GM21529 (cell line): ENCODE measurements around the gene CCDC27.

Experiments used
- ATAC-seq: cut with Tn5 transposase; IDR thresholded peaks from one replicate; pipeline ENCODE4 v1.9.1; 2021; ENCODE audit not compliant: unreplicated experiment

Gene CCDC27

DNA sequence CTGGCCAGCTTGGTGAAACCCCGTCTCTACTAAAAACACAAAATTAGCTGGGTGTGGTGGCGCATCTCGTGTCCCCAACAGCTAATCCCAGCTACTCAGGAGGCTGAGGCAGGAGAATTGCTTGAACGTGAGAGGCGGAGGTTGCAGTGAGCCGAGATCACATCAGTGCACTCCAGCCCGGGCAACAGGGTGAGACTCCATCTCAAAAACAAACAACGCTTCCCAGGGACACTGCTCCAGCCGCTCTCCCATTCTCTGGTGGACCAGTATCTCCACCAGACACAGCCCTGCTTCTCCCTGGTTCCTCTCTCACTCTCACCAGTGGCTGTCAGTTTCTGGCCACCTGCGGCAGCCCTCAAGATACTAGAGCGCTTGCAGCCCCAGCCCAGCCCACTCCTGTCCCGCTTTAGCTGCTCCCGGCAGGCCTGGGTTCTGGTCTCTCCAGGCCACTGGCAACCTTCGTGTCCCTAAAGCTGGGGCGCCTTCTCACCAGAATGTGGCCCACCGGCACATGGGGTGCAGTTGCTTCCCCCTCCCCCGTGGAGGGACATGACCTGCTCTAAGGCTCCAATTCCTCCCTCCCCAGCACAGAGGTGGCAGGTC, 65.0 kb downstream of the CCDC27 start:
- no peak for ATAC-seq

DNA sequence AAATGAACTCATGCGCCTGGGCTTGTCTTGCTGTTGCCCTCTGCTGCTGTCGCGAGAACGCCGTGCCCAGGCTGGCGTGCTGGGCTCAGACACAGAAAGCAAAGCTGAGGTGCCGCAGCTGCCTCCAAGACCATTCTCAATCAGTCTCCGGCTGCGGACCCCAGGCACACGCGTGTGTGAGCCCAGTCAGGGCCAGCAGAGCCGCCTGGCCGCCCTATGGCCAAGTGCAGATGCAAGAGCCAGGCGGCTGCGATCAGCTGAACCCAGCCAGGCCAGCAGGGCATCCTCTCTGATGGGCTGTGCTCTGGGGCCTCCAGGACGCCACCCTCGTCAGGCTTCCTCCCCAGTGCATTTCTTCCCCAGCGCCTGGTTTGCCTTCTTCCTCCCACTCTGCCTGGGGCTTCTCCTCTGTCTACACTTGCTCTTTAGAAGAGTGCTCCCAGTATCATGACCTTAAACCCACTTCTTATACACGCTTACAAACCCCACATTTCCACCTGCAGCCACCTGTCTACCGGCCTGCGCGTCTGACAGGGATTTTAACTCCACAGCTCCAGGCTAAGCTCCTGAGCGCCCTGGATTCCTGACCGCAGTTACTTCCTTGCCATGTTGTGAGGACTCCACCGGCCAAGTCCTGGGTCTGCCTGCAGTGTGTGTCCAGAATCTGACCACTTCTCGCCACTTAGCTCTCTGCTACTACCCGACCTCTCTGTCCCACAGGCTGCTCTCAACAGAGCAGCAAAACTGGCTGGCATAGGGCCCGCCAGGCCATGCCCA, 65.8 kb downstream of the CCDC27 start:
- no peak for ATAC-seq

- ATAC-seq = no peak
These were observed 67.5 kb downstream of the CCDC27 start for GRCh38 chr1:3819771-3820200.

GRCh38 chr1:3820316-3820715, 68.1 kb downstream of the CCDC27 start:
- ATAC-seq = no peak

GRCh38 chr1:3821004-3821403, 68.8 kb downstream of the CCDC27 start:
- ATAC-seq = no peak
